GM12892 (cell line): ENCODE data around the gene CPLANE1.

Experiments used
- DNase-seq: peaks from one replicate; pipeline ENCODE4 v3.0.0; 2011; ENCODE audit not compliant: insufficient read length
- FAIRE-seq: peaks from 2 replicates; lab custom pipeline; 2011; peaks lifted over from hg19 to GRCh38; lab: Jason Lieb, UNC
- POLR2A ChIP-seq: IDR thresholded peaks from 2 replicates; pipeline ENCODE4 v1.6.1; 2011; ENCODE audit warnings: low read depth, low read length, control low read depth
- POLR2AphosphoS5 ChIP-seq: IDR thresholded peaks from 2 replicates; pipeline ENCODE4 v1.6.1; 2011; ENCODE audit warnings: low read depth, low read length, control low read depth
- TAF1 ChIP-seq: IDR thresholded peaks from 2 replicates; pipeline ENCODE4 v1.6.1; 2011; ENCODE audit warnings: low read depth, mild to moderate bottlenecking, control low read depth, low read length, borderline replicate concordance

The CPLANE1 gene

GRCh38 chr5:37071901-37072581, 177.1 kb downstream of the CPLANE1 start:
- no peak for FAIRE-seq
- TF ChIP-seq POLR2A, result no peak
- no peak for TF ChIP-seq TAF1
- no peak for DNase-seq

- DNase-seq (no peak), FAIRE-seq (no peak)
- TF ChIP-seq POLR2AphosphoS5 (no peak), TAF1 (no peak), POLR2A (no peak)
Measured at GRCh38 chr5:37071487-37071886, 177.7 kb downstream of the CPLANE1 start.

DNA sequence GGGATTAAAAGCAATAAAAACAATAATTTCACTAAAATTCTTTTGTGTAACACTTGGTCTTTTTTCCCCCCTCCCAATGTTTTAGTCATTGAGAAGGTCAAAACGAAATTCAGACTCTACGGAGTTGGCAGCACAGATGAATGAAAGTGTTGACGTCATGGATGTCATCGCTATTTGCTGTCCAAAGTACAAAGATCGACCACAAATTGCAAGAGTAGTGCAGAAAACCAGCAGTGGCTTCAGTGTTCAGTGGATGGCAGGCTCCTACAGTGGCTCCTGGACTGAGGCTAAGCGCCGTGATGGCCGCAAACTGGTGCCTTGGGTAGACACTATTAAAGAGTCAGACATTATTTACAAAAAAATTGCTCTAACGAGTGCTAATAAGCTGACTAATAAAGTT, 184.7 kb downstream of the CPLANE1 start:
- FAIRE-seq, result no peak
- TF ChIP-seq POLR2A (no peak), TAF1 (no peak), POLR2AphosphoS5 (no peak)
- DNase-seq, result no peak

GRCh38 chr5:37063739-37064138, 185.4 kb downstream of the CPLANE1 start:
- DNase-seq, result no peak
- TF ChIP-seq POLR2AphosphoS5, result no peak
- TF ChIP-seq POLR2A, result no peak
- no peak for TF ChIP-seq TAF1
- no peak for FAIRE-seq

DNA sequence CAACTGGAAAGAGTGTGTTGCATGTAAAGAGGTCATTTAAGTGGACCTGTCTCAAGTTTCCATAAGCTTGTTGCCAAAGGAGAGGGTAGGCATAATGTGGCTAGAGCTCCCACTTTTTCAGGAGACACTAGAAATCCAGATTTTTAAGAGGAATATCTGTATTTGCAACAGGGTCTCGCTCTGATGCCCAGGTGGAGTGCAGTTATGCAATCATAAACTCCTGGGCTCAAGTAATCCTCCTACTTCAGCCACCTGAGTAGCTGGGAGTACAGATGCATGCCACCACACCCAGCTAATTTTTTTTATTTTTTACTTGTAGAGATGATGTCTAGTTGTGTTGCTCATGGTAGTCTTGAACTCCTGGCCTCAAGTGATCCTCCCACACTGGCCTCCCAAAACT, 189.1 kb downstream of the CPLANE1 start:
- no peak for DNase-seq
- TF ChIP-seq TAF1 (no peak), POLR2AphosphoS5 (no peak), POLR2A (no peak)
- no peak for FAIRE-seq

- FAIRE-seq (no peak), DNase-seq (no peak)
- TF ChIP-seq POLR2AphosphoS5, result no peak
- TF ChIP-seq POLR2A, result no peak
- TF ChIP-seq TAF1, result no peak
Measured at GRCh38 chr5:37056762-37057161, 192.4 kb downstream of the CPLANE1 start.
